Endothelial cell (in vitro differentiated cells): Measurements from ENCODE around the gene C1orf52. TPM values are rescaled to one million over a fixed set of nuclear protein-coding genes. Genes with fewer than 3 reads are reported as not detected.

Source experiments
- DNase-seq: peaks from one replicate; pipeline ENCODE4 v3.0.0; 2021; ENCODE audit warnings: low spot score
- H3K27ac Mint-ChIP-seq: one replicate; pipeline ENCODE4 v1.8.0; 2021; ENCODE audit warnings: mixed read lengths, inconsistent platforms; ENCODE audit not compliant: unreplicated experiment
- H3K27me3 Mint-ChIP-seq: one replicate; pipeline ENCODE4 v1.8.0; 2021; ENCODE audit warnings: mild to moderate bottlenecking, moderate library complexity, mixed read lengths, inconsistent platforms; ENCODE audit not compliant: unreplicated experiment
- H3K36me3 Mint-ChIP-seq: one replicate; pipeline ENCODE4 v1.8.0; 2021; ENCODE audit warnings: mild to moderate bottlenecking, low read depth, mixed read lengths, inconsistent platforms; ENCODE audit not compliant: unreplicated experiment
- H3K4me1 Mint-ChIP-seq: one replicate; pipeline ENCODE4 v1.8.0; 2021; ENCODE audit warnings: mild to moderate bottlenecking, mixed read lengths, inconsistent platforms; ENCODE audit not compliant: unreplicated experiment
- H3K4me3 Mint-ChIP-seq: one replicate; pipeline ENCODE4 v1.8.0; 2021; ENCODE audit warnings: mild to moderate bottlenecking, mixed read lengths, inconsistent platforms; ENCODE audit not compliant: unreplicated experiment
- H3K9me3 Mint-ChIP-seq: one replicate; pipeline ENCODE4 v1.8.0; 2021; ENCODE audit warnings: mixed read lengths, inconsistent platforms; ENCODE audit not compliant: unreplicated experiment
- total RNA-seq: library from RNA; stranded (reverse); fragmentation: NEBNext Ultra II Directional; extraction: Animal tissue kit (Norgen Biotek cat#: 25700); gene quantifications from one replicate; pipeline ENCODE4 v1.2.1, GENCODE V29; 2021; ENCODE audit not compliant: unreplicated experiment
- TF ChIP-seq, protein P1 (sequence below): fragments of 200-600 bp; sonication (generic); IDR thresholded peaks from one replicate; pipeline ENCODE4 v1.5.0; 2021; ENCODE audit warnings: antibody characterized with exemption; ENCODE audit not compliant: unreplicated experiment

C1orf52 gene
- total RNA-seq, 1 donor from 2014 or later = 37.7 TPM

DNA sequence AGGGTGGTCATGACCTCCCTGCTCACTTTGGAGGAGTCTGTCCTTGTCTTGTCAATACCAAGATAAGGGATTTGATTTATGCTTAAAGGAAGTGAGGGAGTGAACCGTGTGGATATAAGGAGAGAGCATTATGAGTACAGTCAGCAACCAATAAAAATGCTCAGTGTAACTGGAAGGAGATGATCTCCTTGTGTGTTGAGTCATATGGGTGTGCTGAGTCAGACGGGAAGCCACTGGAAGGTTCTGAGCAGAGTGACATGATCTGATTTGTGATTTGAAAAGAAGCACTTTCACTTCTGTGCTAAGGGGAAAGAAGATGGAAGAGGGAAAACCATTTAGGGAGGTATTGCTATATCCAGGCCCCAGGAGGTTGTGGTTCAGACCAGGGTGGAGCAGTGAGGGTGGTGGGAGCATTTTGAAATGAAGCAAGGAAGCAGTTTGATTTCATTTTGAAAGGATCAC, 19.4 kb upstream of the C1orf52 start:
- DNase-seq = no peak
- TF ChIP-seq, protein P1, sequence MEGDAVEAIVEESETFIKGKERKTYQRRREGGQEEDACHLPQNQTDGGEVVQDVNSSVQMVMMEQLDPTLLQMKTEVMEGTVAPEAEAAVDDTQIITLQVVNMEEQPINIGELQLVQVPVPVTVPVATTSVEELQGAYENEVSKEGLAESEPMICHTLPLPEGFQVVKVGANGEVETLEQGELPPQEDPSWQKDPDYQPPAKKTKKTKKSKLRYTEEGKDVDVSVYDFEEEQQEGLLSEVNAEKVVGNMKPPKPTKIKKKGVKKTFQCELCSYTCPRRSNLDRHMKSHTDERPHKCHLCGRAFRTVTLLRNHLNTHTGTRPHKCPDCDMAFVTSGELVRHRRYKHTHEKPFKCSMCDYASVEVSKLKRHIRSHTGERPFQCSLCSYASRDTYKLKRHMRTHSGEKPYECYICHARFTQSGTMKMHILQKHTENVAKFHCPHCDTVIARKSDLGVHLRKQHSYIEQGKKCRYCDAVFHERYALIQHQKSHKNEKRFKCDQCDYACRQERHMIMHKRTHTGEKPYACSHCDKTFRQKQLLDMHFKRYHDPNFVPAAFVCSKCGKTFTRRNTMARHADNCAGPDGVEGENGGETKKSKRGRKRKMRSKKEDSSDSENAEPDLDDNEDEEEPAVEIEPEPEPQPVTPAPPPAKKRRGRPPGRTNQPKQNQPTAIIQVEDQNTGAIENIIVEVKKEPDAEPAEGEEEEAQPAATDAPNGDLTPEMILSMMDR = no peak
- H3K36me3 Mint-ChIP-seq = no peaks in the 10 kb centered on the region
- H3K9me3 Mint-ChIP-seq = no peaks in the 10 kb centered on the region
- no peak overlapping the region for H3K4me3 Mint-ChIP-seq
- no peak overlapping the region for H3K27ac Mint-ChIP-seq
- peaks cover 19% of the 10 kb centered on the region for H3K4me1 Mint-ChIP-seq
- peaks cover 11% of the 10 kb centered on the region for H3K27me3 Mint-ChIP-seq

GRCh38 chr1:85277802-85278201, 18.3 kb upstream of the C1orf52 start:
- Mint-ChIP-seq H3K36me3 (peaks cover 4% of the 10 kb centered on the region), H3K27me3 (peaks cover 11% of the 10 kb centered on the region), H3K4me3 (peak overlapping the region; percentile 43), H3K4me1 (peaks cover 29% of the 10 kb centered on the region), H3K27ac (peak overlapping the region; percentile 98), H3K9me3 (no peaks in the 10 kb centered on the region)
- TF ChIP-seq, protein P1 = no peak
- DNase-seq = no peak

DNA sequence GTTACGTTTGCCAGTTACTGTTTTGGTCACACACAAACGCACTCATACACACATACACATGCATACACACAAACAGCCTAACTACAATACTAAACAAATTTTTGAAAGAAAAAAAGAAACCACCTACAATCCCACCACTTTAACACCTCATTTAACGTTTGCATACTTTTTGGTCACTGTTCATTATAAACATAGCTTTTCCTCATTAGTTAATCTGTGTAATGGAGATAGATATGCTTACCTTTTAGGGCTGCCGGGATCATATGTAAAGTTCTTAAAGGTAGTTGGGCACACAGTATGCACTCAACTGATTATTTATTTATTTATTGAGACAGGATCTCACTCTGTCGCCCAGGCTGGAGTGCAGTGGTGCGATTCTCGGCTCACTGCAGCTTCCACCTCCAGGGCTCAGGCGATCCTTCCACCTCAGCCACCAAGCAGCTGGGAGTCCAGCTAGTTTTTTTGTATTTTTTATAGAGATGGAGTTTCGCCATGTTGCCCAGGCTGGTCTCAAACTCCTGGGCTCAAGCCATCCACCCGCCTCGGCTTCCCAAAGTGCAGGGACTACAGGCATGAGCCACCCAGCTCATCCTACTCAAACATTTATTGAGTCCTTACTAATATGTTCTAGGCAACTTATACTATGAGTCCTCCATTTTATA, 17.6 kb upstream of the C1orf52 start:
- DNase-seq = no peak
- peaks cover 11% of the 10 kb centered on the region for H3K27me3 Mint-ChIP-seq
- peaks cover 4% of the 10 kb centered on the region for H3K36me3 Mint-ChIP-seq
- H3K4me1 Mint-ChIP-seq = peaks cover 29% of the 10 kb centered on the region
- peak overlapping the region; percentile 93 for H3K4me3 Mint-ChIP-seq
- no peaks in the 10 kb centered on the region for H3K9me3 Mint-ChIP-seq
- TF ChIP-seq, protein P1 = no peak
- H3K27ac Mint-ChIP-seq = peak overlapping the region; percentile 98

GRCh38 chr1:85276215-85276977, 16.9 kb upstream of the C1orf52 start, which contains the start of gene BCL10:
Gene BCL10, minus strand, starts transcription at chr1:85276632. Its CDS starts 280 bp downstream, at chr1:85276352.
- peaks cover 4% of the 10 kb centered on the region for H3K36me3 Mint-ChIP-seq
- peak within 1 kb of the TSS; percentile 93 for H3K4me3 Mint-ChIP-seq
- peak; percentile 96 for DNase-seq
- H3K4me1 Mint-ChIP-seq = peaks cover 31% of the 10 kb centered on the region
- peak within 1 kb of the TSS; percentile 98 for H3K27ac Mint-ChIP-seq
- H3K9me3 Mint-ChIP-seq = no peaks in the 10 kb centered on the region
- peaks cover 11% of the 10 kb centered on the region for H3K27me3 Mint-ChIP-seq
- TF ChIP-seq, protein P1 = no peak
